Measurements from ENCODE around the gene FLNC. TPM values are rescaled to one million over a fixed set of nuclear protein-coding genes. Genes with fewer than 3 reads are reported as not detected.

The FLNC gene
- total and polyA plus RNA-seq, 9 of the 15 experiments (the other 6 are each of a cell fraction or from before 2014, with no cell fraction given): 0.90 to 155 (median 28.8) TPM

- peak; percentile 52; the same call in 1 of the 2 replicates for TF ChIP-seq BACH1 (tag; IDR thresholded peaks at IDR 0.05)
- TF ChIP-seq MAZ (CRISPR knock-in tag; conservative IDR thresholded peaks at IDR 0.05 in 1 of 2, IDR thresholded peaks at IDR 0.05 in 1 of 2): peak; percentile 90 to 99
- TF ChIP-seq EZH2 (IDR thresholded peaks at IDR 0.05; ENCODE audit: borderline replicate concordance, low read depth, low read length): no peak
- no peak for TF ChIP-seq MIER1 (IDR thresholded peaks at IDR 0.05; ENCODE audit: low read depth)
- no peak for TF ChIP-seq ZNF121 (CRISPR knock-in tag; conservative IDR thresholded peaks at IDR 0.05)
- TF ChIP-seq POLR2G (IDR thresholded peaks at IDR 0.05; ENCODE audit: low read depth, low read length): peak; percentile 92
- 0 out of 2 replicates have a peak, but pooled peaks have one; percentile 89 for TF ChIP-seq MTA3 (IDR thresholded peaks at IDR 0.05; ENCODE audit: borderline replicate concordance)
- TF ChIP-seq ZNF785 (CRISPR knock-in tag; IDR thresholded peaks at IDR 0.05): no peak
- TF ChIP-seq, protein P1, sequence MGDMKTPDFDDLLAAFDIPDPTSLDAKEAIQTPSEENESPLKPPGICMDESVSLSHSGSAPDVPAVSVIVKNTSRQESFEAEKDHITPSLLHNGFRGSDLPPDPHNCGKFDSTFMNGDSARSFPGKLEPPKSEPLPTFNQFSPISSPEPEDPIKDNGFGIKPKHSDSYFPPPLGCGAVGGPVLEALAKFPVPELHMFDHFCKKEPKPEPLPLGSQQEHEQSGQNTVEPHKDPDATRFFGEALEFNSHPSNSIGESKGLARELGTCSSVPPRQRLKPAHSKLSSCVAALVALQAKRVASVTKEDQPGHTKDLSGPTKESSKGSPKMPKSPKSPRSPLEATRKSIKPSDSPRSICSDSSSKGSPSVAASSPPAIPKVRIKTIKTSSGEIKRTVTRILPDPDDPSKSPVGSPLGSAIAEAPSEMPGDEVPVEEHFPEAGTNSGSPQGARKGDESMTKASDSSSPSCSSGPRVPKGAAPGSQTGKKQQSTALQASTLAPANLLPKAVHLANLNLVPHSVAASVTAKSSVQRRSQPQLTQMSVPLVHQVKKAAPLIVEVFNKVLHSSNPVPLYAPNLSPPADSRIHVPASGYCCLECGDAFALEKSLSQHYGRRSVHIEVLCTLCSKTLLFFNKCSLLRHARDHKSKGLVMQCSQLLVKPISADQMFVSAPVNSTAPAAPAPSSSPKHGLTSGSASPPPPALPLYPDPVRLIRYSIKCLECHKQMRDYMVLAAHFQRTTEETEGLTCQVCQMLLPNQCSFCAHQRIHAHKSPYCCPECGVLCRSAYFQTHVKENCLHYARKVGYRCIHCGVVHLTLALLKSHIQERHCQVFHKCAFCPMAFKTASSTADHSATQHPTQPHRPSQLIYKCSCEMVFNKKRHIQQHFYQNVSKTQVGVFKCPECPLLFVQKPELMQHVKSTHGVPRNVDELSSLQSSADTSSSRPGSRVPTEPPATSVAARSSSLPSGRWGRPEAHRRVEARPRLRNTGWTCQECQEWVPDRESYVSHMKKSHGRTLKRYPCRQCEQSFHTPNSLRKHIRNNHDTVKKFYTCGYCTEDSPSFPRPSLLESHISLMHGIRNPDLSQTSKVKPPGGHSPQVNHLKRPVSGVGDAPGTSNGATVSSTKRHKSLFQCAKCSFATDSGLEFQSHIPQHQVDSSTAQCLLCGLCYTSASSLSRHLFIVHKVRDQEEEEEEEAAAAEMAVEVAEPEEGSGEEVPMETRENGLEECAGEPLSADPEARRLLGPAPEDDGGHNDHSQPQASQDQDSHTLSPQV (IDR thresholded peaks at IDR 0.05): peak; percentile 85
- TF ChIP-seq ZFX (CRISPR knock-in tag; IDR thresholded peaks at IDR 0.05): peak; percentile 96
- no peak for TF ChIP-seq ILK (tag; IDR thresholded peaks at IDR 0.05; ENCODE audit: borderline replicate concordance, low read depth)
- no peak for TF ChIP-seq ELF1 (tag; IDR thresholded peaks at IDR 0.05)
- no peak for TF ChIP-seq SP1 (CRISPR knock-in tag; IDR thresholded peaks at IDR 0.05)
- no peak for TF ChIP-seq BRD4 (IDR thresholded peaks at IDR 0.05)
- TF ChIP-seq POLR2AphosphoS5 (IDR thresholded peaks at IDR 0.05; ENCODE audit: control insufficient read depth, insufficient read depth, low read depth, low read length): no peak
- no peak for TF ChIP-seq HLTF (IDR thresholded peaks at IDR 0.05)
- TF ChIP-seq ZNF766 (CRISPR knock-in tag; conservative IDR thresholded peaks at IDR 0.05): no peak
- TF ChIP-seq ZNF165 (CRISPR knock-in tag; IDR thresholded peaks at IDR 0.05; ENCODE audit: borderline replicate concordance): no peak
- no peak for TF ChIP-seq CHCHD3 (CRISPR knock-in tag; IDR thresholded peaks at IDR 0.05)
- TF ChIP-seq ZNF253 (CRISPR knock-in tag; conservative IDR thresholded peaks at IDR 0.05): no peak
- peak; percentile 98 for TF ChIP-seq ZEB2 (IDR thresholded peaks at IDR 0.05)
- TF ChIP-seq NCOR1 (IDR thresholded peaks at IDR 0.05): no peak
- no peak; the same call in 1 of the 2 replicates for TF ChIP-seq C11orf30 (IDR thresholded peaks at IDR 0.05; ENCODE audit: low read depth)
- TF ChIP-seq ZBTB7A (IDR thresholded peaks at IDR 0.05; ENCODE audit: borderline replicate concordance, control insufficient read depth, low read depth, low read length): peak; percentile 93
- no peak for TF ChIP-seq ZZZ3 (IDR thresholded peaks at IDR 0.05)
- peak; percentile 83 for TF ChIP-seq CCNT2 (IDR thresholded peaks at IDR 0.05; ENCODE audit: borderline replicate concordance, extremely low read depth, insufficient read length, low read depth, low read length)
- TF ChIP-seq JUNB (CRISPR knock-in tag; conservative IDR thresholded peaks at IDR 0.05): 0 out of 2 replicates have a peak, but pooled peaks have one; percentile 11
Measured at GRCh38 chr7:128827248-128827958, 2.8 kb upstream of the FLNC start (continued).
